ENCODE measurements around the gene HSPB6.

Gene HSPB6

GRCh38 chr19:35716801-35717664, 39.8 kb downstream of the HSPB6 start:
- DNase-seq (ENCODE audit: low read depth): peak; percentile 97

GRCh38 chr19:35715981-35716800, 40.6 kb downstream of the HSPB6 start:
- DNase-seq (ENCODE audit: low read depth): peak; percentile 18

- no peak for DNase-seq (ENCODE audit: low read depth)
Observed at GRCh38 chr19:35715355-35715809, 41.4 kb downstream of the HSPB6 start.

DNA sequence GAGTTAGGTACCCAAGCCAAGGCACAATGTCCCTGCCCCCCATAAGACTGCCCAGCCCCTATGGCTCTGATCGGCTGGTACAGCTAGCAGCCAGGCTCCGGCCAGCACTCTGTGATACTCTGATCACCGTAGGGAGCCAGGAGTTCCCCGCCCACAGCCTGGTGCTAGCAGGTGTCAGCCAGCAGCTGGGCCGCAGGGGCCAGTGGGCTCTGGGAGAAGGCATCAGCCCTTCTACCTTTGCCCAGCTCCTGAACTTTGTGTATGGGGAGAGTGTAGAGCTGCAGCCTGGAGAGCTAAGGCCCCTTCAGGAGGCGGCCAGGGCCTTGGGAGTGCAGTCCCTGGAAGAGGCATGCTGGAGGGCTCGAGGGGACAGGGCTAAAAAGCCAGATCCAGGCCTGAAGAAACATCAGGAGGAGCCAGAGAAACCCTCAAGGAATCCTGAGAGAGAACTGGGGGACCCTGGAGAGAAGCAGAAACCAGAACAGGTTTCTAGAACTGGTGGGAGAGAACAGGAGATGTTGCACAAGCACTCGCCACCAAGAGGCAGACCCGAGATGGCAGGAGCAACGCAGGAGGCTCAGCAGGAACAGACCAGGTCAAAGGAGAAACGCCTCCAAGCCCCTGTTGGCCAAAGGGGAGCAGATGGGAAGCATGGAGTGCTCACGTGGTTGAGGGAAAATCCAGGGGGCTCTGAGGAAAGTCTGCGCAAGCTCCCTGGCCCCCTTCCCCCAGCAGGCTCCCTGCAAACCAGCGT, 42.1 kb downstream of the HSPB6 start:
- DNase-seq (ENCODE audit: low read depth): no peak

GRCh38 chr19:35713904-35714495, 42.8 kb downstream of the HSPB6 start:
- no peak for DNase-seq (ENCODE audit: low read depth)

DNA sequence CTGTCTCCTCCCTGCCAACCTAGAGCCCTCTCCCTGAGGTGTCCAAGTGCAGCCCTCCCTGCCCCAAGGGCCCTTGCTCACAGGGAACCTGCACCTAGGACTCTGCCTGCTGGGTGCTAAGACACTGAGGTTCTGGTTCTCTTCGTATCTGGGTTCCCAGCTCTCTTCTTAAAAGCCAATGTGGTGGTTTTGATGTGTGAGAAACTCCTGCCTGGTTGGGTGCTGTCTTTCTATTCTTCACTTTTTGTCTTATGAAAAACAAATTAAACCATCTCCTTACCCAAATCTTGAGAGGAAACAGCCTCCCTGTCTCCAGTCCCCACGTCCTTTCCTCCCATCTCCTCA, 43.4 kb downstream of the HSPB6 start:
- DNase-seq (ENCODE audit: low read depth): no peak

DNA sequence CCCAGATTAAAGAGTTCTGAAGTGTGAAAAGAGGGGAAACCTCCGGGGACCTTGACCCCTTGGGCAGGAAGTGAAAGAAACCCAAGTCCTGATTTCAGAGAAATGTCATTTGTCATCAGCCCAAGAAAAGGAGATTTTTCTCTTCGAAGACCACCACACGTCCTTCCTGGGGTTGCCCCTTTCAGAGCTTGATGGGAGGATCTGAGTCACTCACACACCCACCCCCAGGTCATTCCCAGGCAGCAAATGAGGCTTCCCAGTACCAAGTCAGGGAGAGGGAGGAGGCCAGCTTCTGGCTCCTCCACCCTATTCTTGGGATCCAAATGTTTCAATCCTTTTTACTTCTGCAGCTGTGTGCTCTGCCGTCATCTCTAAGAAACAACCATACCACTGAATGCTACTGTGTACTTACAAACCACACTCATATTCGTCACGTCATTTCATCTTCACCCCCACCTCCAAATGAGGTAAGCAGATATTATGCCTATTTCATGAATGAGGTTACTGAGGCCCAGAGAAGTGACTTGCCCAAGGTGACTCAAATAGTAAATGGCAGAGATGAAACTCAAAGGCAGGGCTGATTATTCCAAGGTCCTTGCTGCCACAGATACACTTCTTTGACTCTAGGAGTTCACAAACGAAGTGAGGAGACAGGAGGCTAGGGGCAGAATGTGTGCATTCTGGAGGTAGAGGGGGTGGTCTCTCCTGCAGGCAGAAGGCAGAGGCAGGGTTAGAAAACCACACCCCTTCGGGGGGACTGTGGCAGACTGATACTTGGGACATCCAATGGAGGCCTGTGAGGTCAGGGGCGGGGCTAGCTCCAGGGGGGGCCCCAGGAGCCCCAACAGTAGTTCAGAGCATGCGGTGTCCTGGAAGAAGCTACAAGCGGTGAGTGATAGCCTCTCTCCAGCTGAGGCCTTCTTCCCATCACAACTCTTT, 44.0 kb downstream of the HSPB6 start:
- peak; percentile 49 for DNase-seq (ENCODE audit: low read depth)

- DNase-seq (ENCODE audit: low read depth): peak; percentile 60
Observed at GRCh38 chr19:35710784-35711723, 45.8 kb downstream of the HSPB6 start.

GRCh38 chr19:35708391-35708790, 48.4 kb downstream of the HSPB6 start:
- no peak for DNase-seq (ENCODE audit: low read depth)
